ENCODE results near the gene MARVELD3.
"Not testable (repeated sequence)": the region's sequence is repeated elsewhere in the genome, so short reads cannot be mapped to it uniquely, and the experiment has no call there.

The MARVELD3 gene

GRCh38 chr16:71672125-71672524 is 46.1 kb downstream of the MARVELD3 start:
- no peak for TF ChIP-seq POLR2A (IDR thresholded peaks at IDR 0.05; ENCODE audit: low read depth, low read length)
- no peak for FAIRE-seq
- no peak for DNase-seq (ENCODE audit: insufficient read length, low spot score)

- FAIRE-seq (no peak), DNase-seq (ENCODE audit: insufficient read length, low spot score) (no peak)
- TF ChIP-seq POLR2A (IDR thresholded peaks at IDR 0.05; ENCODE audit: low read depth, low read length), result no peak
These were observed 47.0 kb downstream of the MARVELD3 start for GRCh38 chr16:71672803-71673581.

GRCh38 chr16:71673582-71673973 is 47.6 kb downstream of the MARVELD3 start:
- TF ChIP-seq POLR2A (IDR thresholded peaks at IDR 0.05; ENCODE audit: low read depth, low read length), result no peak
- DNase-seq (ENCODE audit: insufficient read length, low spot score), result no peak
- FAIRE-seq, result no peak

- TF ChIP-seq POLR2A (IDR thresholded peaks at IDR 0.05; ENCODE audit: low read depth, low read length), result no peak
- DNase-seq (ENCODE audit: insufficient read length, low spot score) (no peak), FAIRE-seq (no peak)
These were observed 48.2 kb downstream of the MARVELD3 start for GRCh38 chr16:71674229-71674628.

- no peak for TF ChIP-seq POLR2A (IDR thresholded peaks at IDR 0.05; ENCODE audit: low read depth, low read length)
- no peak for DNase-seq (ENCODE audit: insufficient read length, low spot score)
- no peak for FAIRE-seq
These were observed 49.4 kb downstream of the MARVELD3 start for GRCh38 chr16:71675380-71675779.

- DNase-seq (ENCODE audit: insufficient read length, low spot score) (no peak), FAIRE-seq (no peak)
- no peak for TF ChIP-seq POLR2A (IDR thresholded peaks at IDR 0.05; ENCODE audit: low read depth, low read length)
These were observed 50.3 kb downstream of the MARVELD3 start for GRCh38 chr16:71676236-71676635.

GRCh38 chr16:71681360-71681759 is 55.4 kb downstream of the MARVELD3 start:
- no peak for TF ChIP-seq POLR2A (IDR thresholded peaks at IDR 0.05; ENCODE audit: low read depth, low read length)
- DNase-seq (ENCODE audit: insufficient read length, low spot score) (no peak), FAIRE-seq (no peak)

GRCh38 chr16:71684280-71684679 is 58.3 kb downstream of the MARVELD3 start:
- DNase-seq (ENCODE audit: insufficient read length, low spot score); FAIRE-seq: not testable (repeated sequence)

Measured in H54 (cell line).